Thyroid gland (tissue), 4 donors: ENCODE results near the gene WDR75.

Source experiments
- POLR2A ChIP-seq, 2 donors: fragments of 450-650 bp; IDR thresholded peaks; one replicate each; pipeline ENCODE4 v1.6.1; 2017; ENCODE audit warnings: antibody characterized with exemption in 2 of 2, mild to moderate bottlenecking in 2 of 2, moderate library complexity in 1 of 2
- TF ChIP-seq, protein P1 (sequence below), 6 experiments: fragments of 200-600 bp in 3 of 6; fragments of 450-650 bp in 3 of 6; sonication (generic) in 3 of 6; IDR thresholded peaks; one replicate each; pipeline ENCODE4 v1.5.1; 2016 to 2019; ENCODE audit warnings: antibody characterized with exemption in 6 of 6, mild to moderate bottlenecking in 2 of 6, inconsistent platforms in 1 of 6, moderate library complexity in 1 of 6

DNA sequence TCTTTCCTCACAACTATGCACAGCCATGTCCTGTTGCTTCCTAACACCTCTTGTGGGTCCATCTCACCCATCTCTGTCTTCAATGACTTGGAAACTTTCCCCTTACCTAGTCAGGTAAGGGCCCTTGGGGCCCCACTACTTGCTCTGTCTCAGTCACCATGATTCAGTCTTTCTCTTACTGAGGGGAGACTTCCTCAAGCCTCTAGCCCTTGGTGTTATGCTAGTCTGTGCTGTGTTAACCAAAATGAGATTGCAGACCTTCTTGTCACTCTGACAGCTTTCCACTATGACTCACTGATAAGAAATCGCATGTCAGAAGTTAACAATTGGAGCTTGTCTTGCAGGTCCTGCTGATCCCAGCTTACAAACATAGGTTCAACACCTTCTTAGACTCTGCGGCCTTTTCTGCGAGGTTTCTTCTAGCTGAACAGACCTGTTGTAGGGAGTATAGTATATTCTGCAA lies 65.3 kb downstream of the WDR75 start:
- TF ChIP-seq, protein P1, sequence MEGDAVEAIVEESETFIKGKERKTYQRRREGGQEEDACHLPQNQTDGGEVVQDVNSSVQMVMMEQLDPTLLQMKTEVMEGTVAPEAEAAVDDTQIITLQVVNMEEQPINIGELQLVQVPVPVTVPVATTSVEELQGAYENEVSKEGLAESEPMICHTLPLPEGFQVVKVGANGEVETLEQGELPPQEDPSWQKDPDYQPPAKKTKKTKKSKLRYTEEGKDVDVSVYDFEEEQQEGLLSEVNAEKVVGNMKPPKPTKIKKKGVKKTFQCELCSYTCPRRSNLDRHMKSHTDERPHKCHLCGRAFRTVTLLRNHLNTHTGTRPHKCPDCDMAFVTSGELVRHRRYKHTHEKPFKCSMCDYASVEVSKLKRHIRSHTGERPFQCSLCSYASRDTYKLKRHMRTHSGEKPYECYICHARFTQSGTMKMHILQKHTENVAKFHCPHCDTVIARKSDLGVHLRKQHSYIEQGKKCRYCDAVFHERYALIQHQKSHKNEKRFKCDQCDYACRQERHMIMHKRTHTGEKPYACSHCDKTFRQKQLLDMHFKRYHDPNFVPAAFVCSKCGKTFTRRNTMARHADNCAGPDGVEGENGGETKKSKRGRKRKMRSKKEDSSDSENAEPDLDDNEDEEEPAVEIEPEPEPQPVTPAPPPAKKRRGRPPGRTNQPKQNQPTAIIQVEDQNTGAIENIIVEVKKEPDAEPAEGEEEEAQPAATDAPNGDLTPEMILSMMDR (IDR thresholded peaks at IDR 0.05): no peak
- no peak for TF ChIP-seq POLR2A (IDR thresholded peaks at IDR 0.05)
